ENCODE data around the gene PLXNA1. TPM values are rescaled to one million over a fixed set of nuclear protein-coding genes. Genes with fewer than 3 reads are reported as not detected.

Gene PLXNA1
- polyA plus RNA-seq, 1 of the 3 experiments (the other 2 are of a cell fraction) = 48.1 TPM

GRCh38 chr3:126935756-126936509, 47.0 kb upstream of the PLXNA1 start:
- Histone ChIP-seq H3K9me2 (no peaks in the 10 kb centered on the region), H3K27me3 (ENCODE audit: insufficient read depth) (no peaks in the 10 kb centered on the region), H2AFZ (ENCODE audit: low read depth) (no peak overlapping the region), H3K4me1 (ENCODE audit: control insufficient read depth in 1 of 2, insufficient read depth in 2 of 2, low read depth in 1 of 2, low read length in 1 of 2) (peaks cover 46 to 61% of the 10 kb centered on the region in 2 experiments), H4K20me1 (ENCODE audit: insufficient read depth) (no peaks in the 10 kb centered on the region), H3F3A (replicated peaks; ENCODE audit: insufficient read depth) (peaks cover 11% of the 10 kb centered on the region), H3K4me3 (ENCODE audit: low read depth in 2 of 2, low read length in 1 of 2) (no peak overlapping the region), H3K9me3 (no peaks in the 10 kb centered on the region), H3K79me2 (ENCODE audit: insufficient read depth) (no peaks in the 10 kb centered on the region), H3K9ac (no peak overlapping the region), H3K27ac (ENCODE audit: low read depth in 2 of 2, low read length in 1 of 2) (0 out of 4 replicates have a peak overlapping the region, but pooled peaks of 1 of the 2 experiments have one; percentile 13), H3K4me2 (no peak overlapping the region), H3K36me3 (replicated peaks in 1 of 2; ENCODE audit: control insufficient read depth in 1 of 2, insufficient read depth in 2 of 2, low read length in 1 of 2) (no peaks in the 10 kb centered on the region)
- CTCF ChIA-PET = interaction anchor here (4.6 kb wide), 1 partner anchor 184 kb away, joined by 20 read pairs; no protein-coding TSS in a partner anchor
- no peak for DNase-seq
- POLR2A ChIA-PET = no interaction called here
- TF ChIP-seq SIN3A (IDR thresholded peaks at IDR 0.05; ENCODE audit: borderline replicate concordance, low read depth, low read length) = no peak
- no peak for TF ChIP-seq NRF1 (IDR thresholded peaks at IDR 0.05; ENCODE audit: low read depth, low read length)
- no peak for TF ChIP-seq MAX (IDR thresholded peaks at IDR 0.05; ENCODE audit: low read depth)
- no peak for TF ChIP-seq IRF3 (IDR thresholded peaks at IDR 0.05; ENCODE audit: low read depth, low read length)
- no peak for TF ChIP-seq EP300 (IDR thresholded peaks at IDR 0.05; ENCODE audit: borderline replicate concordance in 1 of 2, low read depth in 1 of 2, low read length in 1 of 2)
- TF ChIP-seq RAD21 (IDR thresholded peaks at IDR 0.05; ENCODE audit: low read length) = no peak
- no peak for TF ChIP-seq NFIC (IDR thresholded peaks at IDR 0.05; ENCODE audit: borderline replicate concordance)
- WGBS (ENCODE audit: low lambda C conversion rate) = 90% methylated on average over 3 of the region's 4 CpGs

GRCh38 chr3:126936853-126937425, 46.0 kb upstream of the PLXNA1 start:
- POLR2A ChIA-PET = interaction anchor here (1.0 to 1.2 kb wide), 2 partner anchors 10 to 190 kb away, joined by 3 to 4 read pairs; no protein-coding TSS in a partner anchor
- no peak for DNase-seq
- CTCF ChIA-PET = interaction anchor here (1.2 to 4.6 kb wide), 5 partner anchors 21 to 611 kb away, joined by 3 to 20 read pairs (median 9); partner anchors contain the start of gene PLXNA1

More at GRCh38 chr3:126936853-126937425, 46.0 kb upstream of the PLXNA1 start:
- Histone ChIP-seq H3K27ac (ENCODE audit: low read depth in 2 of 2, low read length in 1 of 2) (peak overlapping the region; percentile 27 to 88; a peak in 3 of 4 replicates), H3K4me3 (ENCODE audit: low read depth in 2 of 2, low read length in 1 of 2) (no peak overlapping the region), H3K79me2 (ENCODE audit: insufficient read depth) (no peaks in the 10 kb centered on the region), H3K9ac (no peak overlapping the region), H3K4me2 (no peak overlapping the region), H3K9me2 (no peaks in the 10 kb centered on the region), H3K36me3 (replicated peaks in 1 of 2; ENCODE audit: control insufficient read depth in 1 of 2, insufficient read depth in 2 of 2, low read length in 1 of 2) (no peaks in the 10 kb centered on the region), H3K27me3 (ENCODE audit: insufficient read depth) (no peaks in the 10 kb centered on the region), H2AFZ (ENCODE audit: low read depth) (no peak overlapping the region), H3F3A (replicated peaks; ENCODE audit: insufficient read depth) (peaks cover 11% of the 10 kb centered on the region), H3K9me3 (no peaks in the 10 kb centered on the region), H4K20me1 (ENCODE audit: insufficient read depth) (no peaks in the 10 kb centered on the region), H3K4me1 (ENCODE audit: control insufficient read depth in 1 of 2, insufficient read depth in 2 of 2, low read depth in 1 of 2, low read length in 1 of 2) (peaks cover 41 to 54% of the 10 kb centered on the region in 2 experiments)
- TF ChIP-seq ZBTB33 (IDR thresholded peaks at IDR 0.05; ENCODE audit: borderline replicate concordance, low read depth) = no peak
- no peak for TF ChIP-seq USF2 (IDR thresholded peaks at IDR 0.05; ENCODE audit: borderline replicate concordance, low read depth, low read length)
- no peak for TF ChIP-seq USF1 (IDR thresholded peaks at IDR 0.05; ENCODE audit: borderline replicate concordance, low read depth)
- TF ChIP-seq GATA2 (CRISPR knock-in tag; IDR thresholded peaks at IDR 0.05) = 0 out of 2 replicates have a peak, but pooled peaks have one; percentile 5
- TF ChIP-seq MXI1 (IDR thresholded peaks at IDR 0.05; ENCODE audit: low read depth, low read length) = no peak
- 100% methylated on average over 5 of the region's 6 CpGs for WGBS (ENCODE audit: low lambda C conversion rate)

Data from SK-N-SH (cell line).